MM.1S (cell line): ENCODE data around the gene HOXD8.

Experiments
- DNase-seq: peaks from one replicate; pipeline ENCODE4 v3.0.0-alpha.2; 2015
- H2AFZ ChIP-seq: fragments of 300-600 bp; sonication (generic); 2 replicates; pipeline ENCODE4 v1.6.0; 2016; ENCODE audit warnings: antibody characterized with exemption, low read length
- H3F3A ChIP-seq: fragments of 300-600 bp; sonication (generic); 2 replicates; pipeline ENCODE4 v1.6.1; 2016; ENCODE audit warnings: mild to moderate bottlenecking, antibody characterized with exemption, low read length, moderate library complexity, mixed read lengths; ENCODE audit not compliant: insufficient read depth
- H3K27ac ChIP-seq: fragments of 300-600 bp; sonication (generic); 2 replicates; pipeline ENCODE4 v1.5.1; 2016; ENCODE audit warnings: mild to moderate bottlenecking, low read length
- H3K27me3 ChIP-seq: fragments of 300-600 bp; sonication (generic); replicated peaks from 2 replicates; pipeline ENCODE4 v1.6.0; 2016; ENCODE audit warnings: low read length; ENCODE audit not compliant: insufficient read depth
- H3K36me3 ChIP-seq: fragments of 300-600 bp; sonication (generic); replicated peaks from 2 replicates; pipeline ENCODE4 v1.6.1; 2016; ENCODE audit warnings: mild to moderate bottlenecking, low read length, mixed read lengths; ENCODE audit not compliant: insufficient read depth
- H3K4me1 ChIP-seq: fragments of 300-600 bp; sonication (generic); 2 replicates; pipeline ENCODE4 v1.6.1; 2016; ENCODE audit warnings: low read length, mixed read lengths
- H3K4me2 ChIP-seq: fragments of 300-600 bp; sonication (generic); 2 replicates; pipeline ENCODE4 v1.6.0; 2016; ENCODE audit warnings: low read depth, low read length
- H3K4me3 ChIP-seq: fragments of 300-600 bp; sonication (generic); 2 replicates; pipeline ENCODE4 v1.5.1; 2016; ENCODE audit warnings: low read length, mixed read lengths
- H3K79me2 ChIP-seq: fragments of 300-600 bp; sonication (generic); 2 replicates; pipeline ENCODE4 v1.6.1; 2016; ENCODE audit warnings: mixed run types, low read length, mixed read lengths
- H3K9ac ChIP-seq: fragments of 300-600 bp; sonication (generic); 2 replicates; pipeline ENCODE4 v1.6.1; 2016; ENCODE audit warnings: low read length, mixed read lengths
- H3K9me2 ChIP-seq: fragments of 300-600 bp; sonication (generic); replicated peaks from 2 replicates; pipeline ENCODE4 v1.6.1; 2016; ENCODE audit warnings: mild to moderate bottlenecking, low read length, mixed read lengths; ENCODE audit not compliant: insufficient read depth
- H3K9me3 ChIP-seq: fragments of 300-600 bp; sonication (generic); replicated peaks from 2 replicates; pipeline ENCODE4 v1.6.1; 2016; ENCODE audit warnings: mild to moderate bottlenecking, low read length, mixed read lengths; ENCODE audit not compliant: insufficient read depth
- H4K20me1 ChIP-seq: fragments of 300-600 bp; sonication (generic); 2 replicates; pipeline ENCODE4 v1.6.1; 2016; ENCODE audit warnings: mild to moderate bottlenecking, low read length, moderate library complexity, mixed read lengths; ENCODE audit not compliant: insufficient read depth
- CTCF ChIP-seq: fragments of 300-600 bp; sonication (generic); IDR thresholded peaks from 2 replicates; pipeline ENCODE4 v1.5.1; 2016; ENCODE audit warnings: antibody characterized with exemption, low read length, mixed read lengths
- EZH2 ChIP-seq: fragments of 300-600 bp; sonication (generic); optimal IDR thresholded peaks from 2 replicates; pipeline ENCODE3; 2017; ENCODE audit warnings: low read depth, mild to moderate bottlenecking, antibody characterized with exemption, low read length, mixed read lengths
- EZH2phosphoT487 ChIP-seq: fragments of 300-600 bp; sonication (generic); IDR thresholded peaks from 2 replicates; pipeline ENCODE4 v1.6.1; 2018; ENCODE audit warnings: antibody characterized with exemption, low read length

Gene HOXD8

GRCh38 chr2:176127774-176128072 lies 1.8 kb upstream of the HOXD8 start:
- Histone ChIP-seq H4K20me1 (no peaks in the 10 kb centered on the region), H2AFZ (no peak overlapping the region), H3K9ac (no peak overlapping the region), H3K4me3 (no peak overlapping the region), H3K36me3 (no peaks in the 10 kb centered on the region), H3K9me3 (no peaks in the 10 kb centered on the region), H3K9me2 (no peaks in the 10 kb centered on the region), H3K4me2 (no peak overlapping the region), H3K4me1 (no peaks in the 10 kb centered on the region), H3F3A (no peaks in the 10 kb centered on the region), H3K27ac (no peak overlapping the region), H3K79me2 (no peaks in the 10 kb centered on the region), H3K27me3 (peaks cover 33% of the 10 kb centered on the region)
- no peak for TF ChIP-seq EZH2phosphoT487
- TF ChIP-seq EZH2: no peak
- TF ChIP-seq CTCF: no peak
- no peak for DNase-seq

GRCh38 chr2:176128172-176128981 lies 1.1 kb upstream of the HOXD8 start:
- Histone ChIP-seq H3K9me2 (no peaks in the 10 kb centered on the region), H3K27ac (no peak overlapping the region), H3K79me2 (no peaks in the 10 kb centered on the region), H3K4me2 (no peak overlapping the region), H4K20me1 (no peaks in the 10 kb centered on the region), H3K9me3 (no peaks in the 10 kb centered on the region), H3F3A (no peaks in the 10 kb centered on the region), H3K9ac (no peak overlapping the region), H3K4me3 (no peak overlapping the region), H3K4me1 (no peaks in the 10 kb centered on the region), H2AFZ (no peak overlapping the region), H3K27me3 (peaks cover 34% of the 10 kb centered on the region), H3K36me3 (no peaks in the 10 kb centered on the region)
- TF ChIP-seq EZH2: no peak
- no peak for TF ChIP-seq CTCF
- no peak for TF ChIP-seq EZH2phosphoT487
- no peak for DNase-seq

- Histone ChIP-seq H3K79me2 (no peaks in the 10 kb centered on the region), H4K20me1 (no peaks in the 10 kb centered on the region), H3K36me3 (no peaks in the 10 kb centered on the region), H3K27ac (no peak overlapping the region), H3K27me3 (peaks cover 23% of the 10 kb centered on the region), H3K4me2 (no peak overlapping the region), H3K4me3 (no peak overlapping the region), H3K9me2 (no peaks in the 10 kb centered on the region), H3K9ac (no peak overlapping the region), H3F3A (no peaks in the 10 kb centered on the region), H2AFZ (no peak overlapping the region), H3K9me3 (no peaks in the 10 kb centered on the region), H3K4me1 (no peaks in the 10 kb centered on the region)
- no peak for TF ChIP-seq EZH2
- TF ChIP-seq EZH2phosphoT487: no peak
- TF ChIP-seq CTCF: no peak
- no peak for DNase-seq
These were observed 275 bp downstream of the HOXD8 start for GRCh38 chr2:176129813-176130146.
